Astrocyte of the cerebellum (primary cell): ENCODE measurements around the gene PAK1IP1.
"Not testable (repeated sequence)": the region's sequence is repeated elsewhere in the genome, so short reads cannot be mapped to it uniquely, and the experiment has no call there.

Experiments
- DNase-seq: peaks from one replicate; pipeline ENCODE4 v3.0.0-alpha.2; 2011; ENCODE audit warnings: low read depth
- H3K4me3 ChIP-seq: 2 replicates; pipeline ENCODE4 v1.5.1; 2011; ENCODE audit warnings: mild to moderate bottlenecking, low read depth, low read length, moderate library complexity
- CTCF ChIP-seq: IDR thresholded peaks from 2 replicates; pipeline ENCODE4 v1.5.1; 2012; ENCODE audit warnings: low read length, low read depth, moderate library complexity, mild to moderate bottlenecking; ENCODE audit errors: missing control alignments
- in situ Hi-C: cut with HindIII; loops from 2 replicates; pipeline ENCODE4 v1.10.0; 2017; ENCODE audit warnings: low sequenced_read_pairs

The PAK1IP1 gene

GRCh38 chr6:10662742-10663141 lies 32.0 kb upstream of the PAK1IP1 start:
- DNase-seq, result no peak
- in situ Hi-C loops, result no loop called here
- no peak overlapping the region for H3K4me3 ChIP-seq
- TF ChIP-seq CTCF, result no peak

- H3K4me3 ChIP-seq, DNase-seq, in situ Hi-C loops: not testable (repeated sequence)
These were observed 29.2 kb upstream of the PAK1IP1 start for GRCh38 chr6:10665595-10665994.

- DNase-seq, result no peak
- no peak overlapping the region for H3K4me3 ChIP-seq
- in situ Hi-C loops, result no loop called here
- TF ChIP-seq CTCF, result no peak
These were observed 26.4 kb upstream of the PAK1IP1 start for GRCh38 chr6:10668126-10668917.

- H3K4me3 ChIP-seq, result no peak overlapping the region
- DNase-seq, result no peak
- TF ChIP-seq CTCF, result no peak
- in situ Hi-C loops, result loop anchor here (25.0 kb wide), 1 partner anchor 89 kb away; no protein-coding TSS in a partner anchor
These were observed 18.4 kb upstream of the PAK1IP1 start for GRCh38 chr6:10676403-10676802.

- no peak overlapping the region for H3K4me3 ChIP-seq
- in situ Hi-C loops, result loop anchor here (25.0 kb wide), 1 partner anchor 91 kb away; no protein-coding TSS in a partner anchor
- TF ChIP-seq CTCF, result no peak
- no peak for DNase-seq
These were observed 16.3 kb upstream of the PAK1IP1 start for GRCh38 chr6:10678456-10678855.

GRCh38 chr6:10681795-10682194 lies 13.0 kb upstream of the PAK1IP1 start:
- no peak for DNase-seq
- H3K4me3 ChIP-seq, result no peak overlapping the region
- no peak for TF ChIP-seq CTCF
- in situ Hi-C loops, result loop anchor here (25.0 kb wide), 1 partner anchor 94 kb away; no protein-coding TSS in a partner anchor

- no peak for DNase-seq
- in situ Hi-C loops, result loop anchor here (25.0 kb wide), 1 partner anchor 95 kb away; no protein-coding TSS in a partner anchor
- TF ChIP-seq CTCF, result no peak
- H3K4me3 ChIP-seq, result no peak overlapping the region
These were observed 12.3 kb upstream of the PAK1IP1 start for GRCh38 chr6:10682355-10682988.
